ENCODE data around the gene NXT1.

The NXT1 gene

DNA sequence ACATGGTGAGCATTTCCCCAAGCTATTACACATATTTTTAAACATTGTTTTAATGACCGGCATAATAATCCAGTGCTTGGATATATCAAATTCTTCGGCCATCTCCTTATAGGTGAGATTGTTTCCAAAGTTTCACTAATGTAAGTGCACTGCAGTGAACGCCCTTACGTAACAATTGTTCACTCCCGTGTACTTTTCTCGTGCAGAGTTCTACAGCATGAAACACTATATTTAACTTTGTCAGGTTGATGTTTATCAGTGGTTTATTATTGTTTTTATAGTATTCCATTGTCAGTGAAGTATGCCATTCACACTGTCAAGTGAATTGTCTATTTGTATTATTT lies 7.9 kb downstream of the NXT1 start:
- H3K9me2 ChIP-seq (ENCODE audit: low read depth, low read length) = no peaks in the 10 kb centered on the region
- no peaks in the 10 kb centered on the region for H3K27me3 ChIP-seq (ENCODE audit: insufficient read depth, low read length)
- peak overlapping the region; percentile 72 for H3K4me3 ChIP-seq (ENCODE audit: low read depth, low read length, poor library complexity, severe bottlenecking)
- no peaks in the 10 kb centered on the region for H3F3A ChIP-seq (ENCODE audit: insufficient read depth, low read length)
- H3K4me2 ChIP-seq (ENCODE audit: low read length) = peak overlapping the region; percentile 79
- H3K79me2 ChIP-seq (ENCODE audit: insufficient read depth, low read length) = peaks cover 12% of the 10 kb centered on the region
- peak overlapping the region; percentile 64 for H3K9ac ChIP-seq (ENCODE audit: low read length)
- peak overlapping the region; percentile 74 for H3K27ac ChIP-seq (ENCODE audit: low read depth, low read length, poor library complexity, severe bottlenecking)
- H2AFZ ChIP-seq (ENCODE audit: low read length) = no peak overlapping the region
- TF ChIP-seq, protein P1, sequence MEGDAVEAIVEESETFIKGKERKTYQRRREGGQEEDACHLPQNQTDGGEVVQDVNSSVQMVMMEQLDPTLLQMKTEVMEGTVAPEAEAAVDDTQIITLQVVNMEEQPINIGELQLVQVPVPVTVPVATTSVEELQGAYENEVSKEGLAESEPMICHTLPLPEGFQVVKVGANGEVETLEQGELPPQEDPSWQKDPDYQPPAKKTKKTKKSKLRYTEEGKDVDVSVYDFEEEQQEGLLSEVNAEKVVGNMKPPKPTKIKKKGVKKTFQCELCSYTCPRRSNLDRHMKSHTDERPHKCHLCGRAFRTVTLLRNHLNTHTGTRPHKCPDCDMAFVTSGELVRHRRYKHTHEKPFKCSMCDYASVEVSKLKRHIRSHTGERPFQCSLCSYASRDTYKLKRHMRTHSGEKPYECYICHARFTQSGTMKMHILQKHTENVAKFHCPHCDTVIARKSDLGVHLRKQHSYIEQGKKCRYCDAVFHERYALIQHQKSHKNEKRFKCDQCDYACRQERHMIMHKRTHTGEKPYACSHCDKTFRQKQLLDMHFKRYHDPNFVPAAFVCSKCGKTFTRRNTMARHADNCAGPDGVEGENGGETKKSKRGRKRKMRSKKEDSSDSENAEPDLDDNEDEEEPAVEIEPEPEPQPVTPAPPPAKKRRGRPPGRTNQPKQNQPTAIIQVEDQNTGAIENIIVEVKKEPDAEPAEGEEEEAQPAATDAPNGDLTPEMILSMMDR (IDR thresholded peaks at IDR 0.05; ENCODE audit: low read length) = no peak
- TF ChIP-seq EZH2 (IDR thresholded peaks at IDR 0.05; ENCODE audit: borderline replicate concordance, low read length) = no peak
- no peaks in the 10 kb centered on the region for H3K9me3 ChIP-seq (ENCODE audit: low read length)
- no peaks in the 10 kb centered on the region for H4K20me1 ChIP-seq (ENCODE audit: insufficient read depth, low read length)
- peaks cover 26% of the 10 kb centered on the region for H3K36me3 ChIP-seq (ENCODE audit: insufficient read depth, low read length)
- peaks cover 38% of the 10 kb centered on the region for H3K4me1 ChIP-seq (ENCODE audit: insufficient read depth, low read length, severe bottlenecking)

DNA sequence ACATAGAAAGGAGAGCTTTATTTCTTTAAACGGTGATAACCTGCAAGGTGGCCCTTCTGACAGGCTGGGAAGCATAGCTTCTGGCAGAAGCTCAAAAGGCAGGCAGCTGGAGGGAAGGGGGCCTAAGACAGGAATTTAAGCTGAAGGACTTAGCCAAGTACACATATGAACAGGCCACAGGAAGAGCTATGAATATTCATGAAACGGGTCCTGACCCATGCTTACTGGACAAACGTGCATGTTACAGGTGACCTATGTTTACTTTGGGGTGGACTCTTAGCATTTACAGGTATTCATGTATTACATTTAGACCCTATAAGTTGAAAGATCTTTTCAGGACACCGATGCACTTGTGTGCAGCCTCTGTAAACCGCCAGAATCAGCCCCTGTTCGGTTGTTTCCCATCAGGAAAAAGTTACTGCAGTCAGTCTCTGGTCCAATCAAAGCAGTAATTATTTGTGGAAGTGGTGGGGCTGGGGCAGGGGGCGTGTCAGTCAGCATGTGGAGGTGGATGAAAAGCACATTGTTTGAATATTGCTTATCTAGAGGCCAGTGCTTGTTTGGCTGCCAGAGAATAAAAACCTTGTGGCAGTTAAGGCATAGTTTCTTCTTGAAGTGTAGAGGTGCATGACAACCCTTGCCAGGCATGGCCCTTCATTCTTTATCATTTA lies 8.5 kb downstream of the NXT1 start:
- Histone ChIP-seq H3F3A (ENCODE audit: insufficient read depth, low read length) (no peaks in the 10 kb centered on the region), H4K20me1 (ENCODE audit: insufficient read depth, low read length) (no peaks in the 10 kb centered on the region), H2AFZ (ENCODE audit: low read length) (no peak overlapping the region), H3K27me3 (ENCODE audit: insufficient read depth, low read length) (no peaks in the 10 kb centered on the region), H3K36me3 (ENCODE audit: insufficient read depth, low read length) (peaks cover 21% of the 10 kb centered on the region), H3K9me3 (ENCODE audit: low read length) (no peaks in the 10 kb centered on the region), H3K4me3 (ENCODE audit: low read depth, low read length, poor library complexity, severe bottlenecking) (peak overlapping the region; percentile 72), H3K27ac (ENCODE audit: low read depth, low read length, poor library complexity, severe bottlenecking) (peak overlapping the region; percentile 74), H3K79me2 (ENCODE audit: insufficient read depth, low read length) (peaks cover 17% of the 10 kb centered on the region), H3K9me2 (ENCODE audit: low read depth, low read length) (no peaks in the 10 kb centered on the region), H3K4me2 (ENCODE audit: low read length) (peak overlapping the region; percentile 79), H3K9ac (ENCODE audit: low read length) (peak overlapping the region; percentile 64), H3K4me1 (ENCODE audit: insufficient read depth, low read length, severe bottlenecking) (peaks cover 44% of the 10 kb centered on the region)
- TF ChIP-seq, protein P1 (IDR thresholded peaks at IDR 0.05; ENCODE audit: low read length) = no peak
- TF ChIP-seq EZH2 (IDR thresholded peaks at IDR 0.05; ENCODE audit: borderline replicate concordance, low read length) = no peak

- Histone ChIP-seq H3F3A (ENCODE audit: insufficient read depth, low read length) (no peaks in the 10 kb centered on the region), H3K4me3 (ENCODE audit: low read depth, low read length, poor library complexity, severe bottlenecking) (no peak overlapping the region), H3K36me3 (ENCODE audit: insufficient read depth, low read length) (peaks cover 20% of the 10 kb centered on the region), H3K4me1 (ENCODE audit: insufficient read depth, low read length, severe bottlenecking) (peaks cover 52% of the 10 kb centered on the region), H3K9ac (ENCODE audit: low read length) (peak overlapping the region; percentile 91; the same call in 1 of the 2 replicates), H3K79me2 (ENCODE audit: insufficient read depth, low read length) (peaks cover 28% of the 10 kb centered on the region), H3K27me3 (ENCODE audit: insufficient read depth, low read length) (no peaks in the 10 kb centered on the region), H4K20me1 (ENCODE audit: insufficient read depth, low read length) (no peaks in the 10 kb centered on the region), H3K9me2 (ENCODE audit: low read depth, low read length) (no peaks in the 10 kb centered on the region), H3K4me2 (ENCODE audit: low read length) (peak overlapping the region; percentile 79), H3K27ac (ENCODE audit: low read depth, low read length, poor library complexity, severe bottlenecking) (peak overlapping the region; percentile 64), H2AFZ (ENCODE audit: low read length) (no peak overlapping the region), H3K9me3 (ENCODE audit: low read length) (no peaks in the 10 kb centered on the region)
- TF ChIP-seq, protein P1 (IDR thresholded peaks at IDR 0.05; ENCODE audit: low read length) = no peak
- TF ChIP-seq EZH2 (IDR thresholded peaks at IDR 0.05; ENCODE audit: borderline replicate concordance, low read length) = no peak
These were observed 9.9 kb downstream of the NXT1 start for GRCh38 chr20:23360531-23360930.

All from OCI-LY1 (cell line).